PC-3 (cell line): Measurements from ENCODE around the gene PSME1.

ENCODE experiments used
- EZH2 ChIP-seq: fragments of 300-600 bp; sonication (generic); IDR thresholded peaks from one replicate; pipeline ENCODE4 v1.6.1; 2017; ENCODE audit warnings: antibody characterized with exemption, mild to moderate bottlenecking, low read length; ENCODE audit not compliant: unreplicated experiment
- EZH2phosphoT487 ChIP-seq: fragments of 300-600 bp; sonication (generic); IDR thresholded peaks from 2 replicates; pipeline ENCODE4 v1.6.1; 2018; ENCODE audit warnings: mild to moderate bottlenecking, antibody characterized with exemption, low read length, borderline replicate concordance
- TF ChIP-seq, protein P1 (sequence below): fragments of 300-600 bp; sonication (generic); conservative IDR thresholded peaks from 2 replicates; pipeline ENCODE4 v1.5.1; 2017; ENCODE audit warnings: antibody characterized with exemption, low read depth, mild to moderate bottlenecking, low read length

DNA sequence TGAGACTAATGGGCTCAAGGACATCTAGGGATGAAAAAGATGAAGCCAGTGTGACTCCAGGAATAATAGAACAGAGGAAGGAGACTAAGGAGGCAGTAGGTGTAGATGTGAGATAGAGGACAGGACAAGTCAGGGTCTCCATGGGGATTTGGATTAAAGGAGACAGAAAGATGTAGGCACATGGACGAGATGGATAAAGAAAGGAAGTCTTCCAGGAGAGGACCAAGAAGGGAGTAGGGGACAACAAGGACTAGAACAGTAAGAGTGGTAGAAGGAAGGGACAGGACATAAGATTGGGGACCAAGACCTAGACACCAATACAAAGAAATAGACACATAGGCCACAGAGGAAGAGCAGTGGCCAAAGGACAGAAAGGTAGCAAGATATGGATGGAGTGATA lies 49.0 kb upstream of the PSME1 start:
- TF ChIP-seq, protein P1, sequence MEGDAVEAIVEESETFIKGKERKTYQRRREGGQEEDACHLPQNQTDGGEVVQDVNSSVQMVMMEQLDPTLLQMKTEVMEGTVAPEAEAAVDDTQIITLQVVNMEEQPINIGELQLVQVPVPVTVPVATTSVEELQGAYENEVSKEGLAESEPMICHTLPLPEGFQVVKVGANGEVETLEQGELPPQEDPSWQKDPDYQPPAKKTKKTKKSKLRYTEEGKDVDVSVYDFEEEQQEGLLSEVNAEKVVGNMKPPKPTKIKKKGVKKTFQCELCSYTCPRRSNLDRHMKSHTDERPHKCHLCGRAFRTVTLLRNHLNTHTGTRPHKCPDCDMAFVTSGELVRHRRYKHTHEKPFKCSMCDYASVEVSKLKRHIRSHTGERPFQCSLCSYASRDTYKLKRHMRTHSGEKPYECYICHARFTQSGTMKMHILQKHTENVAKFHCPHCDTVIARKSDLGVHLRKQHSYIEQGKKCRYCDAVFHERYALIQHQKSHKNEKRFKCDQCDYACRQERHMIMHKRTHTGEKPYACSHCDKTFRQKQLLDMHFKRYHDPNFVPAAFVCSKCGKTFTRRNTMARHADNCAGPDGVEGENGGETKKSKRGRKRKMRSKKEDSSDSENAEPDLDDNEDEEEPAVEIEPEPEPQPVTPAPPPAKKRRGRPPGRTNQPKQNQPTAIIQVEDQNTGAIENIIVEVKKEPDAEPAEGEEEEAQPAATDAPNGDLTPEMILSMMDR, result no peak
- TF ChIP-seq EZH2phosphoT487 (no peak), EZH2 (no peak)
